GM19238 (cell line): ENCODE measurements around the gene TFPI.
"Not testable (repeated sequence)": the region's sequence is repeated elsewhere in the genome, so short reads cannot be mapped to it uniquely, and the experiment has no call there.

Experiments
- DNase-seq: peaks from one replicate; pipeline ENCODE4 v3.0.0; 2011; ENCODE audit warnings: low spot score; ENCODE audit not compliant: insufficient read length

Gene TFPI

DNA sequence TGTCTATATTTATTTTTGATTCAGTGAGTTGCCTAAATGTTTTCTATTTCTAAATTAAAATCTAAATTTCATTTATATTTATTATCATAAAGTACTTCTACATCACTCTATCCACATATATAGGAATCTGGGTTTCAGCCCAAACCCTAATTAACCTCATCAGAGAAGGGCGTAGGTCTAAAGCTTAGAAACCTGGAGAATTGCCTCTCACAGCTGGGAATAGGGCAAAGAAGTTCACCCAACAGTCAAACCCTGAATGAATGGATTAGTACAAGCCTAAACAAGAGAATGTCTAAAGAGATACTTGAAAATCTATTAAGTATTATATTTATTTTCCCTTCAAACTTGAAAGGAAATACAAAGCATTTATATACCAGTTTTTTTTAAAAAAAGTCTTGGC is 26.2 kb downstream of the TFPI start:
- no peak for DNase-seq

DNA sequence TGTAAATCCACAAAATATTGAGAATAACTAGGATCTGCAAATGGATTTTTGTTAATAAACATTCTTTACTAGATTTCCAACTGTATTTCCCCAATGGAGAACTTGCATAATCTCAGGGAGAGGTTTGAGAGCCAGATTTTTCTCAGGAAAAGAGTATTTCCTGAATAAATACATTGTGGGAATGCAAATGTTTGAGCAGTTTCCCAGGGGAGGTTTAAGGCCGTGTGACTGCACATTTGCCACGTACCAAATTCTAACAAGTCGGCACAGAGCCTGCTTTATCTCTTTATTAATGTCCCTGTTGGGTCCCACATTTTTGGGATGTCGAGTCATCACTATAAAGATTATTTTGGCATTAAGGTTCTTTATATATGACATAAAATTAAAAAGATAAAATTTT is 27.0 kb downstream of the TFPI start:
- DNase-seq = no peak

DNA sequence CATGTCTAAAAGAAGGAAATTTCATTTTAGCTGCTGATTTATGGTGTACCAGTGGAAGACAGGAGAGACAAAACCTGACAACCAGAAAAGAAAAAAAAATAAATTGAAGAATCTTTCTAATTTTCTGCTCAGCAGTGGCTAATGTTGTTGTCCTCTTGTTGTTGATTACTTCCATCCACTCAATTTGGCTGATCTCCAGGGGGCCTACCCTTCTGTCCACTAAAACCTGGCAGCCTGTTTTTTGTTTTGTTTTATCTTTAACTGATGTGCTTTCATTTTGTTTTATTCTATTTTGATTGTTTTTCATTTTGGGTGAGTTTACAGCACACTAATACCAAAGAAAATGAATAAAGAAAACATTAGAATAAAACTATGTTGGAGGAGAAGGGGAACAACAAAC is 27.4 kb downstream of the TFPI start:
- no peak for DNase-seq

DNA sequence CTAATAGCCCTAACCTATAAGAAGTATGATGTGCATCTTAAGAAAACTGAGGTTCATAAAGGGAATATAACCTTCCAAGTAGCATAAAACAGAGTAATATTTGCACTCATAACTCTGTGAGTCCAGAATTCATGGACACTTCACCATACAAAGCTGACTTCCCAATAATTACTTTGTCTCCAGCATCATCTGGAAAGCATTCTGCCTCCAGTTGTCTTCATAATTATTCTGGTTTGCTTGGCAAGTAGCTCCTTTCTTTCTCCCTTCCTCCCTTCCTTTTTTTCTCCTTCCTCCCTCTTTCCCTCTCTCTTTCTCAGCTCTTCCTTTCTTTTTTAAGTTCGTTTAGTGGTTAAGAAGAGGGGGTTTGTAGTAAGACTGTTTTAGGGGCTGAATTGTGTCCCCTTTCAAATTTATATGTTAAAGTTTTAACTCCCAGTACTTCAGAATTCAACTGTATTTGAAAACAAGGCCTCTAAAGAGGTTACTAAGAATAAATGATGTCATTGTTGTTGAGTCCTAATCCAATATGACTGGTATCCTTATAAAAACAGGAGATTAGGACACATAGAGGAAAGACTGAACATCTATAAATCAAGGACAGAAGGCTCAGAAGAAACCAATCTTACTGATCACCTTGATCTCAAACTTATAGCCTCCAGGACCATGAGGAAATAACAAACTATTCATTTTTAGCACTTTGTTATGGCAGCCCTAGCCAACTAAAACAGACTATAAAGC is 28.9 kb downstream of the TFPI start:
- no peak for DNase-seq

DNA sequence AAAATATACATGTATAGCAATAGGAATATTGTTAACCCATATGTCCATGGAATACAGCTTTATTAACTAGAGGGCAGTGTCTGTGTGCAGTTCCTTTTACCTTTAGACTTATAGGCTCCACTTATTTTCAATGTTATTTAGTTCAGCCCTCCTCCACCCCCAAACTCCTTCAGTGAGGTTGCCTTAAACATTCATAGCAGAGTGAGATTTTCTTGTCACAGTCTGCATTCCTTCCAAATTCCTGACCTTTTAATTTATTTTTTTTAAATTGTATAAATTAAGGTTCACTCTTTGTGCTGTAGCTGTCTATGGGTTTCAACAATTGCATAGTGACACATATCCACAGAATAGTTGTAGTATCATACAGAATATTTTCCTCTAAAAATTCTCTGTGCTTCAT is 30.9 kb downstream of the TFPI start:
- DNase-seq = no peak

DNA sequence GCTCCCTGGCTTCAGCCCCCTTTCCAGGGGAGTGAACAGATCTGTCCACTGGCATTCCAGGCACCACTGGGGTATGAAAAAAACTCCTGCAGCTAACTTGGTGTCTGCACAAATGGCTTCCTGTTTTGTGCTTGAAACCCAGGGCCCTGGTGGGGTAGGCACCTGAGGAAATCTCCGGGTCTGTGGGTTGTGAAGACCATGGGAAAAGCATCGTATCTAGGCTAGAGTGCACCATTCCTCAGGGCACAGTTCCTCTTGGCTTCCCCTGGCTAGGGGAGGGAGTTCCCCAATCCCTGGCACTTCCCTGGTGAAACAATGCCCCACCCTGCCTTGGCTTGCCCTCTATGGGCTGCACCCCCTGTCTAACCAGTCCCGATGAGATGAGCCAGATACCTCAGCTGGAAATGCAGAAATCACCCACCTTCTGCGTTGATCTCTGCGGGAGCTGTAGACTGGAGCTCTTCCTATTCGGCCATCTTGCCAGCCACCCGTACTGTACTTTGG is 34.1 kb downstream of the TFPI start:
- DNase-seq = no peak

DNA sequence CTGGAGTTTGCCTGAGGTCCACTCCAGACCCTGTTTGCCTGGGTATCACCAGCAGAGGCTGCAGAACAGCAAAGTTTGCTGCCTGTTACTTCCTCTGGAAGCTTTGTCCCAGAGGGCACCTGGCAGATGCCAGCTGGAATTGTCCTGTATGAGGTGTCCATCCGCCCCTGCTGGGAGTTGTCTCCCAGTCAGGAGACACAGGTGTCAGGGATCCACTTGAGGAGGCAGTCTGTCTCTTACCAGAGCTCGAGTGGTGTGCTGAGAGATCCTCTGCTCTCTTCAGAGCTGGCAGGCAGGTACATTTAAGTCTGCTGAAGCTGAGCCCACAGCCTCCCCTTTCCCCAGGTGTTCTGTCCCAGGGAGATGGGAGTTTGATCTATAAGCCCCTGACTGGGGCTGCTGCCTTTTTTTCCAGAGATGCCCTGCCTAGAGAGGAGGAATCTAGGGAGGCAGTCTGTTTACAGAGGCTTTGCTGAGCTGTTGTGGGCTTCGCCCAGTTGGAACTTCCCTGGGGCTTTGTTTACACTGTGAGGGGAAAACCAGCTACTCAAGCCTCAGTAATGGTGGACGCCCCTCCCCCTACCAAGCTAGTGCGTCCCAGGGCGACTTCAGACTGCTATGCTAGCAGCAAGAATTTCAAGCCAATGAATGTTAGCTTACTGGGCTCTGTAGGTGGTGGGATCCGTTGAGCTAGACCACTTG is 34.7 kb downstream of the TFPI start:
- no peak for DNase-seq

DNA sequence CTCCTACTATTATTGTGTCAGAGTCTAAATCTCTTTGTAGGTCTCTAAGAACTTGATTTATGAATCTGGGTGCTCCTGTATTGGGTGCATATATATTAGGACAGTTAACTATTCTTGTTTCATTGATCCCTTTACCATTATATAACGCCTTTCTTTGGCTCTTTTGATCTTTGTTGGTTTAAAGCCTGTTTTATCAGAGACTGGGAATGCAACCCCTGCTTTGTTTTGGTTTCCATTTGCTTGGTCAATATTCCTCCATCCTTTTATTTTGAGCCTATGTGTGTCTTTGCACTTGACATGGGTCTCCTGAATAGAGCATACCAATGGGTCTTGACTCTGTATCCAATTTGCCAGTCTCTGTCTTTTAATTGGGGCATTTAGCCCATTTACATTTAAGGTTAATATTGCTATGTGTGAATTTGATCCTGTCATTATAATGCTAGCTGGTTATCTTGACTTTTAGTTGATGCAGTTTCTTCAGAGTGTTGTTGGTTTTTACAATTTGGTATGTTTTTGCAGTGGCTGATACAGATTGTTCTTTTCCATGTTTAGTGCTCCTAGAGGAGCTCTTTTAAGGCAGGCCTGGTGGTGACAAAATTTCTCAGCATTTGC is 36.4 kb downstream of the TFPI start:
- DNase-seq = not testable (repeated sequence)

DNA sequence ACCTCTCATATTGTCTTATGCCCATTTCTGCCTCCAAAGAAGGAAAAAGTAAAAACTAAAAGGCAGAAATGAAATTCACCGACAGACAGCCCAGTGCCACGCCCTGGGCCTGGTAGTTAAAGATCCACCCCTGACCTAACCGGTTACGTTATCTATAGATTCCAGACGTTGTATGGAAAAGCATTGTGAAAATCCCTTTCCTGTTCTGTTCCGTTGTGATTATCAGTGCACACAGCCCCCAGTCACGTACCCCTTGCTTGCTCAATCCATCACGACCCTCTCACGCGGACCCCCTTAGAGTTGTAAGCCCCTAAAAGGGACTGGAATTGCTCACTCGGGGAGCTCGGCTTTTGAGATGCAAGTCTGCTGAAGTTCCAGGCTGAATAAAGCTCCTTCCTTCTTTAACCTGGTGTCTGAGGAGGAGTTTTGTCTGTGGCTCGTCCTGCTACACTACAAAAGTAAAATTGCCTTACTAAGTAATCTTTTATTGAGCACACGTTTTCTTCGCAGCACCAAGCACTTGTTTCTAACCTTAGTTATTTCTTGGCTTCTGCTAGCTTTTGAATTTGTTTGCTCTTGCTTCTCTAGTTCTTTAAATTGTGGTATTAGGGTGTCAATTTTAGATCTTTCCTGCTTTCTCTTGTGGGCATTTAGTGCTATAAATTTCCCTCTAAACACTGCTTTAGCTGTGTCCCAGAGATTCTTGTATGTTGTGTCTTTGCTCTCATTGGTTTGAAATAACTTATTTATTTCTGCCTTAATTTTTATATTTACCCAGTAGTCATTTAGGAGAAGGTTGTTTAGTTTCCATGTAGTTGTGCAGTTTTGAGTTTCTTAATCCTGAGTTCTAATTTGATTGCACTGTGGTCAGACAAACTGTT is 37.4 kb downstream of the TFPI start:
- DNase-seq = not testable (repeated sequence)

DNA sequence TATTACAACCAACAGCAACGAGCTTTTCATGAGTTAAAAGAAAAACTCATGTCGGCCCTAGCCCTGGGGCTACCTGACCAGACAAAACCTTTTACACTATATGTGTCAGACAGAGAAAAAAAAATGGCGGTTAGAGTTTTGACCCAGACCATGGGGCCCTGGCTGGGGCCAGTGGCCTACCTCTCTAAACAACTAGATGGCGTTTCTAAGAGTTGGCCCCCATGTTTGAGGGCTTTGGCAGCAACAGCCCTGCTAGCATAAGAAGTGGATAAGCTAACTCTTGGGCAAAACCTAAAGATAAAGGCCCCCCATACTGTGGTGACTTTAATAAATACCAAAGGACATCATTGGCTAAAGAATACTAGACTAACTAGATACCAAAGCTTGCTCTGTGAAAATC is 39.3 kb downstream of the TFPI start:
- DNase-seq = no peak

DNA sequence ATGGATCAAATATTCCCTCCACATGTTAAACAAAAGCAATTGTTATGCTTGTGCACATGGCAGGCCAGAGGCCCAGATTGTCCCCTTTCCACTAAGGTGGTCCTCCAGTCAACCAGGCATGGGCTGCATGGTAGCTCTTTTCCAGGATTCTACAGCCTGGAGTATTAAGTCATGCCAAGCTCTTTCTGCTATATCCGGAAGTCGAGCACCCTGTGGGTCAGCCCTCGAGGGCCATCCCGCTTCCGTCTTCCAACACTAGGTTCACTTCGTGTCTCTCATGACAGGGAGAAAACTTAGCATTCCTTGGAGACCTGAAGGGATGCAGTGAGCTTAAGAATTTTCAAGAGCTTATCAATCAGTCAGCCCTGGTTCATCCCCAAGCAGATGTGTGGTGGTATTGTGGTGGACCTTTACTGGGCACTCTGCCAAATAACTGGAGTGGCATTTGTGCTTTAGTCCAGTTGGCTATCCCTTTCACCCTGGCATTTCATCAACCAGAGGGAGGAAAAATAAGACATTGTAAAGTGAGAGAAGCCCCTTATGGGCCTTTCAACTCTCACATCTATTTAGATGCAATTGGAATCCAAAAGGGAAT is 39.9 kb downstream of the TFPI start:
- DNase-seq = not testable (repeated sequence)

DNA sequence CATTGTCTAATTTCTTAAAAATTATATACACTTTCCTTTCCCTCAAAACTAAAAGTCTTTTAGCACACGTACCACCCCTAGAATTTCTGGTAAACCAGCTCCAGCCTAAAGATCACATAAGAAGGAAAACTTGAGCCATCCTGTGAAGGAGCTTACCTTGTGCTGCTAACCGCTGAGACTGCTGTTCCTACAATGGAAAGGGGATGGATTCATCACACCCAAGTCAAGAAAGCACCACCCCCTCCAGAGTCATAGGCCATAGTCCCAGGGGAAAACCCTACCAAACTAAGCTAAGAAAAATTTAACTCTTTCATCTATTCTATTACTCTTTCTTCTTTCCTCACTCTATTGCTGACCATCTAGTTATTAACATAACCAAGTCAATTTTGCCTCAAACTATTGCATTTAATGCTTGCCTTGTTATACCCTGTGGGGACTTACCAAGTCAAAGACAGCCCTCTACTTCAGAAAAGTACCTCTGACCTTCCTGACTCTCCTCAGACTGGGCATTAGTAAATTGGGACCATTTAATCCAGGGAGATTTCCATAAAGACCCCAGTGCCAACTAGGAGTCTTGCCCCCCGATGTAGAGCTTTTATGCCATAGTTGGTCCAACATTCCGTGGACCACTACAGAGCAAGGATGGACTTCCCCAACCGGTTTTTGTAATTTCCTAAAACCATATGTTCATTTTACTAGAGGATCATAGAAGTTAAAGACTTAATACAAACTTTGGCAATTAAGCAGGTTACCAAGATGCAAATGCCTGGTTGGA is 40.6 kb downstream of the TFPI start:
- not testable (repeated sequence) for DNase-seq

DNA sequence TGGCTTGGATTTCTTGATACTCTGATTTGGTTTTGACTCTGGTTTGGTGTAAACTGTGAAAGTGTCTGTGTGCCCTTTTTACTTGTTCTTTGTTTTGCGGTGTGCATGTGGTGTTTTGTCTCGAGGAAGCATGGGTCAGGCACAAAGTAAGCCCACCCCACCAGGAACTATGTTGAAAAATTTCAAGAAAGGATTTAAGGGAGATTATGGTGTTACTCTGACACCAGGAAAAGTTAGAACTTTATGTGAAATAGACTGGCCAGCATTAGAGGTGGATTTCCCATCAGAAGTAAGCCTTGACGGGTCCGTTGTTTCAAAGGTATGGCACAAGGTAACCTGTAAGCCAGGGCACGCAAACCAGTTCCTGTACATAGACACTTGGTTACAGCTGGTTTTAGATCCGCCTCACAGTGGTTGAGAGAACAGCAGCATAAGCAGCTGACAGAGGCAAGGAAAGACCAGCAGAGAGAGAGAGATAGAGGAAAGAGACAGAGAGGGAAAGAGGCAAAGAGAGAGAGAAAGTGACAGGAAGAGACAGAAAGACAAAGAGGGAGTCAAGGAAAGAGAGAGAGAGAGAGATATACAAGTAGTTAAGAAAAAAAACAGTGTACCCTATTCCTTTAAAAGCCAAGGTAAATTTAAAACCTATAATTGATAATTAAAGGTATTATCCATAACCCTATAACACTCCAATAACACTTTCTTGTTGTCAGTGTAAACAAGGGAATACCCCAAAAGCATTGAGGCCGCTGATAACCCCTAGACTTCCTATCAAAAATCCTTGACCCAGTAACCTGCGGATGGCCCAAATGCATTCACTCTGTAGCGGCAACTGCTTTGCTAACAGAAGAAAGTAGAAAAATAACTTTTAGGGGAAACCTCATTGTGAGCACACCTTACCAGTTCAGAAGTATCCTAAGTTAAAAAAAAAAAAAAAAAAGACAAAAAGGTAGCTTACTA is 42.6 kb downstream of the TFPI start:
- DNase-seq = no peak

DNA sequence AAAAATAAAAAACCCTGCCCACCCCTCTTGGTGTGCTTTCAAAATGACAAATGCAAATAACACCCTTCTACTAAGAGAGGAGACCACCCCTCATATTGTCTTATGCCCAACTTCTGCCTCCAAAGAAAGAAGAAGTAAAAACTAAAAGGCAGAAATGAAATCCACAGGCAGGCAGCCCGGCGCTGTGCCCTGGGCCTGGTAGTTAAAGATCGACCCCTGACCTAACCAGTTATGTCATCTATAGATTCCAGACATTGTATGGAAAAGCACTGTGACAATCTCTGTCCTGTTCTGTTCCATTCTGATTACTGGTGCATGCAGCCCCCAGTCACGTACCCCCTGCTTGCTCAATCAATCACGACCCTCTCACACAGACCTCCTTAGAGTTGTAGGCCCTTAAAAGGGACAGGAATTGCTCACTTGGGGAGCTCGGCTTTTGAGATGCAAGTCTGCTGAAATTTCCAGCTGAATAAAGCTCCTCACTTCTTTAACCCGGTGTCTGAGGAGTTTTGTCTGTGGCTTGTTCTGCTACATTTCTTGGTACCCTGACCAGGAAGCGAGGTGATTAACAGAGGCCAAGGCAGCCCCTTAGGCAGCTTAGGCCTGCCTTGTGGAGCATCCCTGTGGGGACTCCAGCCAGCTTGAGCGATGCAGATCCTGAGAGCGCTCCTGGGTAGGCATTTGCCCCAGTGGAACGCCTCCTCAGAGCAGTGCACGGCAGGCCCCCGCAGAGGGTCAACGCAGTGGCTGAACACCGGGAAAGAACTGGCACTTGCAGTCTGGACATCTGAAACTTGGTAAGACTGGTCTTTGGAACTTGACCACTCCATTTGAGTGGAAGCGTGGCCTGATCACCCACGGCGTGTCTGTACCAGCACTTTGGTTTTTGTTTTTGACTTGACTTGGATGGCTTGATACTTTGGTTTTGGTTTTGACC is 43.5 kb downstream of the TFPI start:
- DNase-seq = not testable (repeated sequence)

DNA sequence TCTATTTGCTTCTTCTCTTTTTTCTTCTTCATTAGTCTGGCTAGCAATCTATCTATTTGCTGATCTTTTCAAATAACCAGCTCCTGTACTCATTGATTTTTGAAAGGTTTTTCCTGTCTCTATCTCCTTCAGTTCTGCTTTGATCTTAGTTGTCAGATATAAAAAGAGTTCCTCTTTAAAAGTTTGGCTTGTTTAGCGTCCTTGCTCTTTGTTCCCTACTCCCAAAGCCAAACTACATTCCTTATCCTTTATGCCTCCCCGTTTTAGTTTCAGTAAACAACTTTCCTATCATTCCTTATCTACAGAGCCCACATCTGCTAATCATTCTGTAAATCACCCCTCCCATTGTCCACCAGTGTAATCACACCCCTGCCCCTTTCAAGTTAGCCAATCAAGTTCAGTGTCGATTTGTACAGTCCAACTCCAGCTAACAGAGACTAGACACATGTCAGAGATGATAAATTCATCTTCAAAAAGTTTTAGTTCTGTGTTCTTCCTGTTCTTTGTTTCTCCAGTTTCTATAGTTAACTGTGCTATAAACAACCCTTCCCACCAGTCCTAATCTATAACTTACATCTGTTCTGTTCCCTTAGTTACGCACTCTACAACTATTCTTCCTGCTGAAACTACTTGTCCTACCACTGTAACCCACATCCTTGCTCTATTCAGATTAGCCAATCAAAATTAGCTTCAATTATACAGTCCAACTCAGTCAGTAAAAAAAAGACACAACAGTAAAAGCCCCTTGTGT is 44.4 kb downstream of the TFPI start:
- no peak for DNase-seq

DNA sequence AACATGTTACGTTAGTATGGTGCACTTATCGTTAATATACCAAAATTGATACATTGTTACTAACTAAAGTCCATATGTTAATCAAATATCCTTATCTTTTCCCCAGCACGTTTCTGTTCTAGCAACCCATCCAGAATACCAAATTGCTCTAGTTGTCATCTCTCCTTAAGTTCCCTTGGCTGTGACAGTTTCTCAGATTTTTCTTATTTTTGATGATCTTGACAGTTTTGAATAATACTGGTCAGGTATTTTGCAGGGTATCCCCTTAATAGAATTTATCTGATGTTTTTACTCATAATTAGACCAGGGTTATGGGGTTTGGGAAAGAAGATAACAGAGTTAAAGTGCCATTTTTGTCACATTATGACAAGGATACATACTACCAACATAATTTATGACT is 47.8 kb downstream of the TFPI start:
- no peak for DNase-seq

DNA sequence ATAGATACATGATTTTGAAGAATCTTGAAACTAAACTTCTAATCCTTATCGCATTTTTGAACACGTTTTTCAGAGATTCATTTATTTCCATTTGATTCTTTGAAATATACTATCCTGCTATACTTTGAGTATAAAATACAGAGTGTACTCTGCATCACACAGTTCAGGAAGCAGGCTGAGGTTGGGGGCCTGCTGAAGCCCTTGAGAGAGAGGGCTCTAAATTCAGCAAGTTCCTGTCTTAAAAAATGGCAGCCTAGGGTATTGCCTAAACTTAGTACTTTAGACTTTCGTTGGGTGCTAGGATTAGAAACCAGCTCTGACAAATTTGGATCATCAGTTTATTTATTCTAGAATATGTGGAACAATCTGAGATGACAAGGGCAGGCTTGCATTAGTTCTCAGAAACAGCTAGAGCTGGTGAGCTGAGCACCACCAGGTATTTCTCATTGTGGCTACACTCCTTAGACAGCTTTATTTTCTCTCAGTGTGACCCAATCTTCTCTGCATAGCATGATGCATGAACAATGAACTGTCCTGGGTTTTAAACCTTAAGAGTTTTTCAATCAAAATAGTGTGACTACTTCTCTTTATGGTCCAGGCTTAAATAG is 49.1 kb downstream of the TFPI start:
- no peak for DNase-seq
